ENCODE measurements around the gene RPL27. TPM values are rescaled to one million over a fixed set of nuclear protein-coding genes. Genes with fewer than 3 reads are reported as not detected.
A peak's percentile ranks its signal among the peaks of the same experiment; 100 is the strongest.

The RPL27 gene
- total and polyA plus RNA-seq, 2 of the 13 experiments (the other 11 are each of a cell fraction or from before 2014, with no cell fraction given) = 1,585 to 5,840 TPM

DNA sequence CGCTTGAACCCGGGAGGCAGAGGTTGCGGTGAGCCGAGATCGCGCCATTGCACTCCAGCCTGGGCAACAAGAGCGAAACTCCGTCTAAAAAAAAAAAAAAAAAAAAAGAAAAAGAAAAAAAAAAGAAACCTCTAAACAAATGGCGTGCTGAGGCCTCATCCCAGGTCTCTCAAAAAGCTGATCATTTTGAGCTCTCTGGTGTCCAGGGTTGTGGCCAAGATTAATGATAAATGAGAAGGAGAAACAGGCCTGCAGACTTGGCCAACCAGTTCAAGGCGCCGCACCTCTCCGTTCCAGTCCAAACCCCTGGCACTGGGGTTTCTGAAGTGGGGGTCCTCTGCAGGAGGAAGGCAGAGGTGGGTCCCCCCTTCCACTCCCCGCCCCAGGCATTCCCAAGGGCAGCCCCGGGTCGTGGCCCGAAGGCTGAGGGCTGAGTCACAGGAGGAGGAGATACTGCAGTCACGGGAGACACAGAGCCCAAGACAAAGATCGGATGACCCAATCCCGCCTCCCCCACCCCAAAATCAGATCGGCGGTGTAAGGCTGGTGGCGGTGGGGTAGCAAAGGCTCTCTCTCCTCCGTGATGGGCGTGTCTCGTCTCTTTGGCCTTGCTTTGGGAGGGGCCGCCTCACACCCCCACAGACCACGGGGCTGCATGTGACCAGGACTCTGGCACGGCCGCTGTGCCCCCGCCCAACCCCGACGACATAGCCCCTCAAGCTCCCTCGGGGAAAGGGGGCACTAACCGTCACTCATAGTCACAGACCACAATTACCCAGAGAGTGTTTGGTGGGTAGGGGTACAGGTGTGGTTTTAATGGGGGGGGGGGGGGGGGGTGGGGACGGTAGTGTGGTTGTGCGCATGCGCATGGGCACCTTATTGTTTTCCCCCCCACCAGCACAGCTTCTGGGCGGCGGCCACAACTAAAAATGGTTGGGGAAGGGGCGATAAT lies 22.8 kb downstream of the RPL27 start (continued):
- TF ChIP-seq TBX2 (CRISPR knock-in tag; IDR thresholded peaks at IDR 0.05; ENCODE audit: borderline replicate concordance) (peak; percentile 57; the same call in 1 of the 2 replicates), ZBTB38 (CRISPR knock-in tag; IDR thresholded peaks at IDR 0.05) (peak; percentile 76), NCOA2 (CRISPR knock-in tag; IDR thresholded peaks at IDR 0.05) (no peak), MAZ (IDR thresholded peaks at IDR 0.05; ENCODE audit: borderline replicate concordance, low read depth, low read length) (no peak), MAZ (CRISPR knock-in tag; IDR thresholded peaks at IDR 0.05; ENCODE audit: low read depth) (no peak), ZBED4 (CRISPR knock-in tag; IDR thresholded peaks at IDR 0.05; ENCODE audit: borderline replicate concordance) (peak; percentile 37; the same call in 1 of the 2 replicates), ZNF569 (CRISPR knock-in tag; IDR thresholded peaks at IDR 0.05; ENCODE audit: borderline replicate concordance) (no peak), ZNF646 (CRISPR knock-in tag; IDR thresholded peaks at IDR 0.05) (no peak), SSRP1 (CRISPR knock-in tag; IDR thresholded peaks at IDR 0.05) (no peak; the same call in 1 of the 2 replicates), ZNF550 (CRISPR knock-in tag; IDR thresholded peaks at IDR 0.05; ENCODE audit: borderline replicate concordance) (no peak), JUN (CRISPR knock-in tag; IDR thresholded peaks at IDR 0.05) (no peak)
- TF ChIP-seq, protein P1, sequence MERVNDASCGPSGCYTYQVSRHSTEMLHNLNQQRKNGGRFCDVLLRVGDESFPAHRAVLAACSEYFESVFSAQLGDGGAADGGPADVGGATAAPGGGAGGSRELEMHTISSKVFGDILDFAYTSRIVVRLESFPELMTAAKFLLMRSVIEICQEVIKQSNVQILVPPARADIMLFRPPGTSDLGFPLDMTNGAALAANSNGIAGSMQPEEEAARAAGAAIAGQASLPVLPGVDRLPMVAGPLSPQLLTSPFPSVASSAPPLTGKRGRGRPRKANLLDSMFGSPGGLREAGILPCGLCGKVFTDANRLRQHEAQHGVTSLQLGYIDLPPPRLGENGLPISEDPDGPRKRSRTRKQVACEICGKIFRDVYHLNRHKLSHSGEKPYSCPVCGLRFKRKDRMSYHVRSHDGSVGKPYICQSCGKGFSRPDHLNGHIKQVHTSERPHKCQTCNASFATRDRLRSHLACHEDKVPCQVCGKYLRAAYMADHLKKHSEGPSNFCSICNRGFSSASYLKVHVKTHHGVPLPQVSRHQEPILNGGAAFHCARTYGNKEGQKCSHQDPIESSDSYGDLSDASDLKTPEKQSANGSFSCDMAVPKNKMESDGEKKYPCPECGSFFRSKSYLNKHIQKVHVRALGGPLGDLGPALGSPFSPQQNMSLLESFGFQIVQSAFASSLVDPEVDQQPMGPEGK (CRISPR knock-in tag; IDR thresholded peaks at IDR 0.05) = peak; percentile 99
- TF ChIP-seq, protein P2, sequence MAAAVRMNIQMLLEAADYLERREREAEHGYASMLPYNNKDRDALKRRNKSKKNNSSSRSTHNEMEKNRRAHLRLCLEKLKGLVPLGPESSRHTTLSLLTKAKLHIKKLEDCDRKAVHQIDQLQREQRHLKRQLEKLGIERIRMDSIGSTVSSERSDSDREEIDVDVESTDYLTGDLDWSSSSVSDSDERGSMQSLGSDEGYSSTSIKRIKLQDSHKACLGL (CRISPR knock-in tag; IDR thresholded peaks at IDR 0.05) = no peak

Data from HepG2 (cell line).